Prostate gland (tissue), 2 donors: ENCODE results near the gene SEPTIN14. TPM values are rescaled to one million over a fixed set of nuclear protein-coding genes. Genes with fewer than 3 reads are reported as not detected.
"Not testable (repeated sequence)": the region's sequence is repeated elsewhere in the genome, so short reads cannot be mapped to it uniquely, and the experiment has no call there.

Experiments
- DNase-seq: peaks from one replicate; pipeline ENCODE4 v3.0.0-alpha.2; 2019; ENCODE audit warnings: low spot score
- H3K27ac ChIP-seq, 2 donors: fragments of 200-600 bp; sonication (generic); 2 replicates each; pipeline ENCODE4 v1.5.1; 2017 to 2019
- H3K27me3 ChIP-seq: fragments of 200-600 bp; sonication (generic); replicated peaks from 2 replicates; pipeline ENCODE4 v1.5.1; 2019; ENCODE audit not compliant: insufficient read depth
- H3K36me3 ChIP-seq, 2 donors: fragments of 200-600 bp; sonication (generic); 1 replicate in 1 of 2; 2 replicates in 1 of 2; pipeline versions ENCODE4 v1.5.1 to v1.8.1; 2017 to 2019
- H3K4me1 ChIP-seq: fragments of 200-600 bp; sonication (generic); replicated peaks from 2 replicates; pipeline ENCODE4 v1.5.1; 2019
- H3K4me3 ChIP-seq, 2 donors: fragments of 200-600 bp; sonication (generic); 2 replicates each; pipeline ENCODE4 v1.5.1; 2017 to 2019
- H3K9me3 ChIP-seq: fragments of 200-600 bp; sonication (generic); 2 replicates; pipeline ENCODE4 v1.5.1; 2017
- POLR2A ChIP-seq: fragments of 450-650 bp; IDR thresholded peaks from one replicate; pipeline ENCODE4 v1.6.1; 2016; ENCODE audit warnings: antibody characterized with exemption, mild to moderate bottlenecking
- POLR2AphosphoS5 ChIP-seq: sonication (generic); formaldehyde crosslinking; IDR thresholded peaks from one replicate; pipeline ENCODE4 v1.6.1; 2017; ENCODE audit warnings: antibody characterized with exemption
- WGBS: methylation state at CpG from one replicate; pipeline ENCODE4 v1.1.5; 2018; 5-methylcytosine and 5-hydroxymethylcytosine counted together
- intact Hi-C: fragments of 100-400 bp; cut with DNase I; formaldehyde crosslinking; loops from one replicate; pipeline ENCODE4 v1.14.2; 2022
- total RNA-seq, 2 donors: library from RNA; depleted of rRNA; stranded (reverse); fragments of >200 nt; gene quantifications; one replicate each; pipeline ENCODE4 v1.1.0, GENCODE V29; 2016
- TF ChIP-seq, protein P1 (sequence below), 4 experiments: fragments of 200-600 bp in 2 of 4; fragments of 450-650 bp in 2 of 4; sonication (generic) in 2 of 4; IDR thresholded peaks; 1 replicate in 3 of 4; 2 replicates in 1 of 4; pipeline ENCODE4 v1.5.1; 2016 to 2019; ENCODE audit warnings: antibody characterized with exemption in 4 of 4, mild to moderate bottlenecking in 2 of 4, moderate library complexity in 2 of 4

SEPTIN14 gene
- total RNA-seq, 2 donors from 2014 or later: 26.2 TPM; not detected in 1

DNA sequence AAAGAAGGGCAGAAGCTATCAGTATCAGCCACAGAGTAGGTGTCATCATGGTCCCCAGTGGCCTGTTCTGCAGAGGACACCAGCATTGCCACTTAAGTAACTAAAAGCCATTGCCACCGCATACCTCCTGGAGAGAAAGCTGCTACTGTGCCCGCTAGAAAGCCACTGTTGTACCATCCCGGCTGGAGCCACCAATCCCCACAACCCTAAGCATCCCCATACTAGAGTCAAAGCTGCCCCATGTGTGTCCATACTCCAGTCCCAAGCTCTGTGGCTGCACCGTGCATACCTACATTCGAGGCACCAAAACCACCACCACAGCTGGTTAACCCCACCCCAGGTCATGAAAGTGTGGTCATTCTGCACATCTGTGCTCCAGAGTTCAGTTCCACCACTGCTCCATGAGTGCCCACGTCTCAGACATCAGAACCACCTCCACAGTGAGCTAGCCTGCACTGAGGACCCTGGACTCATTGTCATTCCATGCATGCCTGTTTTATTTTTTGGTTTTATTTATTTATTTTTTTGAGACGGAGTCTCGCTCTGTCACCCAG, 9.5 kb upstream of the SEPTIN14 start:
- H3K9me3 ChIP-seq: no peaks in the 10 kb centered on the region
- no peak for DNase-seq
- intact Hi-C loops: no loop called here
- no peaks in the 10 kb centered on the region for H3K4me1 ChIP-seq
- H3K27me3 ChIP-seq: no peaks in the 10 kb centered on the region
- TF ChIP-seq POLR2AphosphoS5 (no peak), POLR2A (no peak)
- TF ChIP-seq, protein P1, sequence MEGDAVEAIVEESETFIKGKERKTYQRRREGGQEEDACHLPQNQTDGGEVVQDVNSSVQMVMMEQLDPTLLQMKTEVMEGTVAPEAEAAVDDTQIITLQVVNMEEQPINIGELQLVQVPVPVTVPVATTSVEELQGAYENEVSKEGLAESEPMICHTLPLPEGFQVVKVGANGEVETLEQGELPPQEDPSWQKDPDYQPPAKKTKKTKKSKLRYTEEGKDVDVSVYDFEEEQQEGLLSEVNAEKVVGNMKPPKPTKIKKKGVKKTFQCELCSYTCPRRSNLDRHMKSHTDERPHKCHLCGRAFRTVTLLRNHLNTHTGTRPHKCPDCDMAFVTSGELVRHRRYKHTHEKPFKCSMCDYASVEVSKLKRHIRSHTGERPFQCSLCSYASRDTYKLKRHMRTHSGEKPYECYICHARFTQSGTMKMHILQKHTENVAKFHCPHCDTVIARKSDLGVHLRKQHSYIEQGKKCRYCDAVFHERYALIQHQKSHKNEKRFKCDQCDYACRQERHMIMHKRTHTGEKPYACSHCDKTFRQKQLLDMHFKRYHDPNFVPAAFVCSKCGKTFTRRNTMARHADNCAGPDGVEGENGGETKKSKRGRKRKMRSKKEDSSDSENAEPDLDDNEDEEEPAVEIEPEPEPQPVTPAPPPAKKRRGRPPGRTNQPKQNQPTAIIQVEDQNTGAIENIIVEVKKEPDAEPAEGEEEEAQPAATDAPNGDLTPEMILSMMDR (IDR thresholded peaks at IDR 0.05): no peak
- no peaks in the 10 kb centered on the region for H3K36me3 ChIP-seq
- 93% methylated on average over 8 of the region's 8 CpGs for WGBS
- no peak overlapping the region for H3K4me3 ChIP-seq
- no peak overlapping the region for H3K27ac ChIP-seq

DNA sequence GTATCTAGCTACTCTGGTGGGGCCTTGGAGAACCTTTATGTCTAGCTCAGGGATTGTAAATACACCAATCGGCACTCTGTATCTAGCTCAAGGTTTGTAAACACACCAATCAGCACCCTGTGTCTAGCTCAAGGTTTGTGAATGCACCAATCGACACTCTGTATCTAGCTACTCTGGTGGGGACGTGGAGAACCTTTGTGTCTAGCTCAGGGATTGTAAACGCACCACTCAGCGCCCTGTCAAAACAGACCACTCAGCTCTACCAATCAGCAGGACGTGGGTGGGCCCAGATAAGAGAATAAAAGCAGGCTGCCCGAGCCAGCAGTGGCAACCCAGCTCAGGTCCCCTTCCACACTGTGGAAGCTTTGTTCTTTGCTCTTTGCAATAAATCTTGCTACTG, 6.4 kb upstream of the SEPTIN14 start:
- H3K4me3 ChIP-seq, H3K27ac ChIP-seq, DNase-seq, H3K9me3 ChIP-seq, H3K36me3 ChIP-seq, H3K4me1 ChIP-seq, intact Hi-C loops, H3K27me3 ChIP-seq: not testable (repeated sequence)
- WGBS: 65% methylated on average over 7 of the region's 7 CpGs

DNA sequence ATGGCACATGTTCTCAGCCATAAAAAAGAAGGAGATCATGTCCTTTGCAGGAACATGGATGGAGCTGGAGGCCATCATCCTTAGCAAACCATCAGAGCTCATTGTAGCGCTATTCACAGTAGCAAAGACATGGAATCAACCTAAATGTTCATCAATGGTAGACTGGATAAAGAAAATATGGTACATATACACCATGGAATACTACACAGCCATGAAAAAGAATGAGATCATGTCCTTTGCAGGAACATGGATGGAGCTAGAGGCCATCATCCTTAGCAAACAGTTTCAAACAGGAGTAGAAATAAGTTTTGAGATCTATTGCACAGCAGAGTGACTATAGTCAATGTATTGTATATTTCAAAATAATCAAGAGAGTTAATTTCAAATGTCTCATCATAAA, 17.4 kb downstream of the SEPTIN14 start:
- H3K4me3 ChIP-seq, H3K36me3 ChIP-seq, DNase-seq, H3K4me1 ChIP-seq, H3K27ac ChIP-seq, intact Hi-C loops, H3K9me3 ChIP-seq, H3K27me3 ChIP-seq: not testable (repeated sequence)
- 68% methylated on average over 1 of the region's 1 CpG for WGBS

DNA sequence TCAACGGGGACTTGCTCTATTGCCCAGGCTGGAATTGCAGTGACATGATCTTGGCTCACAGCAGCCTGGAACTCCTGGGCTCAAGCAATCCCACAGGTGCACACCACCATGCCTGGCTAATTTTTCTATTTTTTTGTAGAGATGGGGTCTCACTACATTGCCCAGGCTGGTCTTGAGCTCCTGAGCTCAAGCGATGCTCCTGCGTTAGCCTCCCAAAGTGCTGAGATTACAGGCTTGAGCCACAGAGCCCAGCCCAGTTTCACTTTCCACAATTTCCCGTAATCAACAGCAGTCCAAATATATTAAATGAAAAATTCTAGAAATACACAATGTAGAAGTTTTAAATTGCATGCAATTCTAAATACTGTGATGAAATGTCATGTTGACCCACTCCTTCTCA, 24.0 kb downstream of the SEPTIN14 start:
- Histone ChIP-seq H3K27me3 (no peaks in the 10 kb centered on the region), H3K4me3 (no peak overlapping the region), H3K9me3 (no peaks in the 10 kb centered on the region), H3K27ac (no peak overlapping the region), H3K4me1 (no peaks in the 10 kb centered on the region), H3K36me3 (no peaks in the 10 kb centered on the region)
- intact Hi-C loops: no loop called here
- no peak for DNase-seq
- WGBS: 96% methylated on average over 4 of the region's 4 CpGs
- TF ChIP-seq, protein P1 (IDR thresholded peaks at IDR 0.05): no peak
- TF ChIP-seq POLR2A (no peak), POLR2AphosphoS5 (no peak)

DNA sequence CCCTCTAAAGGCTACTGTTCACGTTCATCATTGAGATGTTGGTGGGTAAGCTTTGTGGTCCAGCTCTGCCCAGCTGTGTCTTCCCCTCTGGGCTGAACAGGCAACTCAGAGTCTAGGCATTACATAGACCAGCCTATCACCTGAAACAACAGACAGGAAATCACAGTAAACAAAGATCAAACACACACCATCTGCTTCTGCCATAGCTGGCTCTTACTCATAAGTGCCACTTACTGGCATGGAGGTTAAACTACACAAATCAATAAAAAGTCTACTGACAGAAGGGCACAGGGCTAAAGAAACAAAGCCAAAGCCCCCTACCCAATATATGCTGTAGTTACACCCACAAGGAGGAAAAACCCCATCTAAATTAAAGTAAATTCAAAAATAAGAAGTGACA, 35.0 kb downstream of the SEPTIN14 start:
- Histone ChIP-seq H3K4me1 (no peaks in the 10 kb centered on the region), H3K27ac (no peak overlapping the region), H3K4me3 (no peak overlapping the region), H3K36me3 (no peaks in the 10 kb centered on the region), H3K27me3 (no peaks in the 10 kb centered on the region), H3K9me3 (peaks cover 5% of the 10 kb centered on the region)
- no peak for DNase-seq
- TF ChIP-seq, protein P1 (IDR thresholded peaks at IDR 0.05): no peak
- TF ChIP-seq POLR2A (no peak), POLR2AphosphoS5 (no peak)
- 86% methylated on average over 1 of the region's 1 CpG for WGBS
- intact Hi-C loops: no loop called here

DNA sequence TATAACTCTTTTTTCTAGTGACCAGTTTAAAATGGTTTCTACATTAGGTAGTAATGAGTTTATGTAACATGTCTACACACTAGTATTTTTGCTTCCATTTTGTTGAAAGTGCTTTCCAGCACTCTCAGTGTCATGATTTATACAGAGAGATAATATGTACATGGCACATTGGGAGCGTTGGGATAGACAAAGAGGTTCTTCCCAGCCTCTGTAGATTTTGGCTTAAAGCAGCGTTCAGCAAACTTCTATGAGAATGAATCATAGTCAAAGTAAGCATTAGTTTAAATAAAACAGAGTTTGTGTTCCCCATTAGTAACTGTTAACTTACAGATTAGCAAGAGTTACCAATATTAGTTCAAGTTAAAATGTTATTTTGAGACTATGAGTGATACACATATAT, 43.9 kb downstream of the SEPTIN14 start:
- Histone ChIP-seq H3K36me3 (no peaks in the 10 kb centered on the region), H3K27me3 (no peaks in the 10 kb centered on the region), H3K9me3 (peaks cover 5% of the 10 kb centered on the region), H3K27ac (no peak overlapping the region), H3K4me3 (no peak overlapping the region), H3K4me1 (no peaks in the 10 kb centered on the region)
- WGBS: 37% methylated on average over 2 of the region's 2 CpGs
- intact Hi-C loops: no loop called here
- no peak for DNase-seq
- TF ChIP-seq POLR2AphosphoS5 (no peak), POLR2A (no peak)
- TF ChIP-seq, protein P1 (IDR thresholded peaks at IDR 0.05): no peak

DNA sequence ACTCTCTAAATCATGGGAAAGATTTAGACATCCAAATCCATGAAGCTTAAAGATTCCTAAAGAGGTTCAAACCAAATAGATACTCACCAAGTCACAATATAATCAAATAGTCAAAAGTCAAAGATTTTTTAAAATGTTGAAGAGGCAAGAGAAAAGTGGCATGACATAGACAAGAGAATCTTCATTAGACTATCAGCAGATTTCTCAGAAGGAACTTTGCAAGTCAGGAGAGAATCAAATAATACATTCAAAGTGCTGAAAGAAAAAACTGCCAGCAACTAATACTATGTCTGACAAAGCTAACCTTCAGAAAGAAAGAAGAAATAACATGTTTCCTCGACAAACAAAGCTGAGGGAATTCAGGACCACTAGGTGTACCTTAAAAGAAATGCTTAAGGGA, 65.3 kb downstream of the SEPTIN14 start:
- H3K36me3 ChIP-seq, H3K27me3 ChIP-seq, H3K4me3 ChIP-seq, H3K4me1 ChIP-seq, DNase-seq, H3K27ac ChIP-seq, H3K9me3 ChIP-seq, intact Hi-C loops: not testable (repeated sequence)
- 95% methylated on average over 1 of the region's 1 CpG for WGBS
